ENCODE data around the gene FGFBP2.

FGFBP2 gene

GRCh38 chr4:15951781-15952180 lies 11.2 kb downstream of the FGFBP2 start:
- Histone ChIP-seq H3K9me2 (replicated peaks; ENCODE audit: insufficient read depth, low read length) (no peaks in the 10 kb centered on the region), H3K27me3 (replicated peaks; ENCODE audit: insufficient read depth, low read length) (no peaks in the 10 kb centered on the region), H3K36me3 (replicated peaks; ENCODE audit: insufficient read depth, low read length) (no peaks in the 10 kb centered on the region), H3K4me2 (ENCODE audit: low read depth, low read length) (no peak overlapping the region), H2AFZ (ENCODE audit: low read length) (no peak overlapping the region), H4K20me1 (ENCODE audit: insufficient read depth, low read length) (no peaks in the 10 kb centered on the region), H3K9me3 (replicated peaks; ENCODE audit: insufficient read depth, low read length) (no peaks in the 10 kb centered on the region), H3K79me2 (ENCODE audit: low read length) (no peaks in the 10 kb centered on the region), H3K4me3 (ENCODE audit: low read length) (no peak overlapping the region), H3K9ac (ENCODE audit: low read length) (no peak overlapping the region), H3K27ac (ENCODE audit: low read length) (no peak overlapping the region), H3F3A (ENCODE audit: insufficient read depth, low read length) (no peaks in the 10 kb centered on the region), H3K4me1 (ENCODE audit: low read length) (no peaks in the 10 kb centered on the region)
- no peak for TF ChIP-seq EZH2 (optimal IDR thresholded peaks at IDR 0.05; ENCODE audit: low read depth, low read length)
- TF ChIP-seq CTCF (IDR thresholded peaks at IDR 0.05; ENCODE audit: low read length) = no peak
- TF ChIP-seq EZH2phosphoT487 (IDR thresholded peaks at IDR 0.05; ENCODE audit: low read length) = no peak
- DNase-seq = no peak

DNA sequence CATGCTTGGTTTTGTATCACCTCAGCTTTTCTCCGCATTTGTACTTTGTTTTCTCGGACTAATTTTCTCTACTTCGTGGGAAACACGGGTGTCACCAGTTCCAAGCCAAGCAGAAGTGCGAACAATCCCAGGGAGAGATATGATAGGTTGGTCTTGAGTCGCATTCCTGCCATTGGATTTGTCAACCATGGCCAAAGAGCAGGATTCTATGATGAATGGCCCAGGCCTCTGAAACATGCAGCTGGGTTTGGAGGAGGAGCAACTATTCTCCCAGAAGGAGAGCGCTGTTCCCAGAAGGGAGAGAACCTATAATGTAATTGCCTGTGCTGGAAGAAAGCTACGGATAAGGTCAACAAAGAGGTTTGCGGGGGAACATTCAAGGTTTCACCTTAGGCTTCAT lies 14.1 kb downstream of the FGFBP2 start:
- H3K4me2 ChIP-seq (ENCODE audit: low read depth, low read length) = no peak overlapping the region
- no peaks in the 10 kb centered on the region for H4K20me1 ChIP-seq (ENCODE audit: insufficient read depth, low read length)
- no peaks in the 10 kb centered on the region for H3K4me1 ChIP-seq (ENCODE audit: low read length)
- no peaks in the 10 kb centered on the region for H3K27me3 ChIP-seq (replicated peaks; ENCODE audit: insufficient read depth, low read length)
- no peaks in the 10 kb centered on the region for H3K9me2 ChIP-seq (replicated peaks; ENCODE audit: insufficient read depth, low read length)
- no peaks in the 10 kb centered on the region for H3F3A ChIP-seq (ENCODE audit: insufficient read depth, low read length)
- no peaks in the 10 kb centered on the region for H3K79me2 ChIP-seq (ENCODE audit: low read length)
- H3K27ac ChIP-seq (ENCODE audit: low read length) = no peak overlapping the region
- no peak overlapping the region for H3K9ac ChIP-seq (ENCODE audit: low read length)
- no peak overlapping the region for H3K4me3 ChIP-seq (ENCODE audit: low read length)
- no peaks in the 10 kb centered on the region for H3K9me3 ChIP-seq (replicated peaks; ENCODE audit: insufficient read depth, low read length)
- no peak for DNase-seq
- H2AFZ ChIP-seq (ENCODE audit: low read length) = no peak overlapping the region
- TF ChIP-seq EZH2phosphoT487 (IDR thresholded peaks at IDR 0.05; ENCODE audit: low read length) (no peak), CTCF (IDR thresholded peaks at IDR 0.05; ENCODE audit: low read length) (no peak), EZH2 (optimal IDR thresholded peaks at IDR 0.05; ENCODE audit: low read depth, low read length) (no peak)
- no peaks in the 10 kb centered on the region for H3K36me3 ChIP-seq (replicated peaks; ENCODE audit: insufficient read depth, low read length)

DNA sequence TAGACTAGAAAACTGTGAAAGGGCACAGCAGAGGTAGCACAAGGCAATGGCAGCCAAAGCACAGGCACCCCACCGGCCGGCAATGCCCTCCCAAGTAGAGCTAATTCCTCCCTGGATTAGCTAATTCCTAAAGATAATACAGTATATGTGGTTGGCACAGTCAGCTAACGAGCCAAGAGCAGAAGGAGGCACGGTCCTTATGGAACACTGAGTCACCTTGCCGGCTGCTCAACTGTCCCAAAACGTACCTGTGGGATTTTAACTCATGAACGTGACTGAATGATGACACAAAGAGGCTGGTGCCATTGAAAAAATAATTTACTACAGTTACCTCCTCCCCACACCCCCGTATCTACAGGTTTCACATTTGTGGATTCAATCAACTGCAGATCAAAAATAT lies 15.3 kb downstream of the FGFBP2 start:
- H3K27me3 ChIP-seq (replicated peaks; ENCODE audit: insufficient read depth, low read length) = no peaks in the 10 kb centered on the region
- no peak overlapping the region for H3K27ac ChIP-seq (ENCODE audit: low read length)
- H3K9me2 ChIP-seq (replicated peaks; ENCODE audit: insufficient read depth, low read length) = no peaks in the 10 kb centered on the region
- H3K36me3 ChIP-seq (replicated peaks; ENCODE audit: insufficient read depth, low read length) = no peaks in the 10 kb centered on the region
- no peaks in the 10 kb centered on the region for H3F3A ChIP-seq (ENCODE audit: insufficient read depth, low read length)
- H3K9me3 ChIP-seq (replicated peaks; ENCODE audit: insufficient read depth, low read length) = no peaks in the 10 kb centered on the region
- no peaks in the 10 kb centered on the region for H3K4me1 ChIP-seq (ENCODE audit: low read length)
- H2AFZ ChIP-seq (ENCODE audit: low read length) = no peak overlapping the region
- H3K79me2 ChIP-seq (ENCODE audit: low read length) = no peaks in the 10 kb centered on the region
- DNase-seq = no peak
- TF ChIP-seq EZH2phosphoT487 (IDR thresholded peaks at IDR 0.05; ENCODE audit: low read length) = no peak
- TF ChIP-seq CTCF (IDR thresholded peaks at IDR 0.05; ENCODE audit: low read length) = no peak
- TF ChIP-seq EZH2 (optimal IDR thresholded peaks at IDR 0.05; ENCODE audit: low read depth, low read length) = no peak
- no peaks in the 10 kb centered on the region for H4K20me1 ChIP-seq (ENCODE audit: insufficient read depth, low read length)
- no peak overlapping the region for H3K4me2 ChIP-seq (ENCODE audit: low read depth, low read length)
- H3K4me3 ChIP-seq (ENCODE audit: low read length) = no peak overlapping the region
- H3K9ac ChIP-seq (ENCODE audit: low read length) = no peak overlapping the region

All from MM.1S (cell line).